HepG2 (cell line): Measurements from ENCODE around the gene HNRNPR. TPM values are rescaled to one million over a fixed set of nuclear protein-coding genes. Genes with fewer than 3 reads are reported as not detected.
A peak's percentile ranks its signal among the peaks of the same experiment; 100 is the strongest.

Experiments used
- ATF7 ChIP-seq, 2 experiments: fragments of 450-650 bp in 1 of 2; sonication (generic) in 1 of 2; formaldehyde crosslinking in 1 of 2; IDR thresholded peaks; 2 replicates each; pipeline versions ENCODE4 v1.4.0 to v1.6.1; 2016 to 2020; ENCODE audit warnings: antibody characterized with exemption in 1 of 2, mild to moderate bottlenecking in 1 of 2, missing genetic modification reagents in 1 of 2
- DMAP1 ChIP-seq: IDR thresholded peaks from 2 replicates; pipeline ENCODE4 v1.6.1; 2016
- JARID2 ChIP-seq: sonication (generic); formaldehyde crosslinking; IDR thresholded peaks from 2 replicates; pipeline ENCODE4 v1.8.1; 2023; ENCODE audit warnings: missing genetic modification reagents, inconsistent platforms; ENCODE audit not compliant: insufficient replicate concordance
- KAT7 ChIP-seq: IDR thresholded peaks from 2 replicates; pipeline ENCODE4 v1.6.1; 2018; ENCODE audit warnings: borderline replicate concordance, missing compliant biosample characterization
- KMT2A ChIP-seq: sonication (generic); formaldehyde crosslinking; IDR thresholded peaks from 2 replicates; pipeline ENCODE4 v1.4.0; 2020; ENCODE audit warnings: missing genetic modification reagents
- MYPOP ChIP-seq: sonication (generic); formaldehyde crosslinking; IDR thresholded peaks from 2 replicates; pipeline ENCODE4 v1.8.1; 2023; ENCODE audit warnings: mild to moderate bottlenecking, moderate library complexity, missing genetic modification reagents
- NRL ChIP-seq: sonication (generic); formaldehyde crosslinking; IDR thresholded peaks from 2 replicates; pipeline ENCODE4 v1.5.0; 2020; ENCODE audit warnings: missing genetic modification reagents, mild to moderate bottlenecking, moderate library complexity, borderline replicate concordance
- SALL2 ChIP-seq: sonication (generic); formaldehyde crosslinking; IDR thresholded peaks from 2 replicates; pipeline ENCODE4 v1.8.1; 2023; ENCODE audit warnings: mild to moderate bottlenecking, missing genetic modification reagents, inconsistent platforms
- SMC3 ChIP-seq: IDR thresholded peaks from 2 replicates; pipeline ENCODE4 v1.6.1; 2011; ENCODE audit warnings: low read length, improper control_type of control experiment
- ZBTB40 ChIP-seq, 2 experiments: fragments of 450-650 bp in 1 of 2; sonication (generic) in 1 of 2; formaldehyde crosslinking in 1 of 2; IDR thresholded peaks; 2 replicates each; pipeline versions ENCODE4 v1.6.1 to v1.8.0; 2016 to 2022; ENCODE audit warnings: antibody characterized with exemption in 1 of 2, mild to moderate bottlenecking in 1 of 2, missing genetic modification reagents in 1 of 2
- ZKSCAN8 ChIP-seq: IDR thresholded peaks from 2 replicates; pipeline ENCODE4 v1.6.1; 2016; ENCODE audit warnings: borderline replicate concordance, missing genetic modification reagents, missing compliant biosample characterization
- ZNF30 ChIP-seq: sonication (generic); formaldehyde crosslinking; IDR thresholded peaks from 2 replicates; pipeline ENCODE4 v1.5.0; 2020; ENCODE audit warnings: mild to moderate bottlenecking, missing genetic modification reagents
- ZNF333 ChIP-seq: sonication (generic); formaldehyde crosslinking; IDR thresholded peaks from 2 replicates; pipeline ENCODE4 v1.4.0; 2020; ENCODE audit warnings: mild to moderate bottlenecking, missing genetic modification reagents, borderline replicate concordance
- ZNF33B ChIP-seq: sonication (generic); formaldehyde crosslinking; IDR thresholded peaks from 2 replicates; pipeline ENCODE4 v1.5.1; 2020; ENCODE audit warnings: mild to moderate bottlenecking, missing genetic modification reagents
- ZNF839 ChIP-seq: sonication (generic); formaldehyde crosslinking; IDR thresholded peaks from 2 replicates; pipeline ENCODE4 v1.4.0; 2020; ENCODE audit warnings: missing genetic modification reagents, mild to moderate bottlenecking, borderline replicate concordance
- polyA plus RNA-seq, 8 experiments: library from polyadenylated mRNA; depleted of rRNA in 3 of 8; stranded (reverse) in 7 of 8; unstranded in 1 of 8; fragments of >200 nt; fragmentation: Illumina TruSeq in 4 of 8; extraction: Trizol in 4 of 8; gene quantifications; 2 replicates each; pipeline versions ENCODE4 v1.2.1 to v1.2.3, GENCODE V29; 2011 to 2016; ENCODE audit warnings: low read depth in 4 of 8, missing spikeins in 1 of 8, mixed read lengths in 1 of 8; ENCODE audit not compliant: insufficient read depth in 1 of 8
- total RNA-seq, 5 experiments: library from RNA; depleted of rRNA; stranded (reverse); fragments of >200 nt; fragmentation: Illumina TruSeq; extraction: Trizol; gene quantifications; 2 replicates each; pipeline ENCODE4 v1.2.3, GENCODE V29; 2016; ENCODE audit warnings: low read depth in 1 of 5

Gene HNRNPR
- total and polyA plus RNA-seq, 2 of the 13 experiments (the other 11 are each of a cell fraction or from before 2014, with no cell fraction given), result 133 to 216 TPM

- no peak for TF ChIP-seq ZBTB40 (IDR thresholded peaks at IDR 0.05)
- TF ChIP-seq ZBTB40 (CRISPR knock-in tag; IDR thresholded peaks at IDR 0.05), result no peak
- no peak for TF ChIP-seq KAT7 (CRISPR knock-in tag)
- no peak for TF ChIP-seq ZNF333 (CRISPR knock-in tag)
- TF ChIP-seq KMT2A (CRISPR knock-in tag), result peak; percentile 34; the same call in 1 of the 2 replicates
- TF ChIP-seq ZKSCAN8 (CRISPR knock-in tag), result no peak
- TF ChIP-seq ZNF33B, result no peak
- no peak for TF ChIP-seq SALL2 (CRISPR knock-in tag)
- TF ChIP-seq ATF7 (IDR thresholded peaks at IDR 0.05), result no peak
- TF ChIP-seq ATF7 (CRISPR knock-in tag; IDR thresholded peaks at IDR 0.05), result no peak
- no peak for TF ChIP-seq ZNF839 (CRISPR knock-in tag)
- TF ChIP-seq DMAP1 (CRISPR knock-in tag), result no peak
- TF ChIP-seq SMC3, result 0 out of 2 replicates have a peak, but pooled peaks have one; percentile 2
- no peak for TF ChIP-seq ZNF30 (CRISPR knock-in tag)
- TF ChIP-seq JARID2, result no peak
- TF ChIP-seq MYPOP, result no peak
- no peak for TF ChIP-seq NRL (CRISPR knock-in tag)
These were observed 33.1 kb upstream of the HNRNPR start (continued) for GRCh38 chr1:23376890-23377811.
